Neural crest cell (in vitro differentiated cells): ENCODE results near the gene ARHGAP23. TPM values are rescaled to one million over a fixed set of nuclear protein-coding genes. Genes with fewer than 3 reads are reported as not detected.

Experiments used
- DNase-seq: peaks from one replicate; pipeline ENCODE4 v3.0.0; 2021; ENCODE audit warnings: low read depth, mixed read lengths, low spot score
- H3K27ac Mint-ChIP-seq: one replicate; pipeline ENCODE4 v1.8.0; 2021; ENCODE audit warnings: mild to moderate bottlenecking, mixed read lengths; ENCODE audit not compliant: unreplicated experiment
- H3K27me3 Mint-ChIP-seq: 2 replicates; pipeline ENCODE4 v1.8.0; 2021; ENCODE audit warnings: low read depth, mild to moderate bottlenecking, mixed read lengths
- H3K36me3 Mint-ChIP-seq: 2 replicates; pipeline ENCODE4 v1.8.0; 2021; ENCODE audit warnings: low read depth, mild to moderate bottlenecking, mixed read lengths
- H3K4me1 Mint-ChIP-seq: 2 replicates; pipeline ENCODE4 v1.8.0; 2021; ENCODE audit warnings: mixed read lengths
- H3K4me3 Mint-ChIP-seq: one replicate; pipeline ENCODE4 v1.8.0; 2021; ENCODE audit warnings: mild to moderate bottlenecking, mixed read lengths
- H3K9me3 Mint-ChIP-seq: 2 replicates; pipeline ENCODE4 v1.8.0; 2021; ENCODE audit warnings: mixed read lengths
- total RNA-seq: library from RNA; stranded (reverse); gene quantifications from 2 replicates; pipeline ENCODE4 v1.2.1, GENCODE V29; 2021
- TF ChIP-seq, protein P1 (sequence below): fragments of 200-600 bp; sonication (generic); conservative IDR thresholded peaks from 2 replicates; pipeline ENCODE4 v1.5.0; 2021; ENCODE audit warnings: antibody characterized with exemption, mild to moderate bottlenecking

ARHGAP23 gene
- total RNA-seq, 1 donor from 2014 or later = 30.0 TPM

GRCh38 chr17:38507436-38507835 is 79.2 kb downstream of the ARHGAP23 start:
- DNase-seq = no peak
- H3K36me3 Mint-ChIP-seq = peaks cover 9% of the 10 kb centered on the region

GRCh38 chr17:38507921-38508569 is 79.8 kb downstream of the ARHGAP23 start:
- peak overlapping the region; percentile 52 for H3K27ac Mint-ChIP-seq

More at GRCh38 chr17:38507436-38507835, 79.2 kb downstream of the ARHGAP23 start:
- Mint-ChIP-seq H3K4me3 (peak overlapping the region; percentile 69), H3K27ac (no peak overlapping the region), H3K27me3 (peaks cover 39% of the 10 kb centered on the region), H3K9me3 (no peaks in the 10 kb centered on the region), H3K4me1 (peaks cover 34% of the 10 kb centered on the region)
- TF ChIP-seq, protein P1, sequence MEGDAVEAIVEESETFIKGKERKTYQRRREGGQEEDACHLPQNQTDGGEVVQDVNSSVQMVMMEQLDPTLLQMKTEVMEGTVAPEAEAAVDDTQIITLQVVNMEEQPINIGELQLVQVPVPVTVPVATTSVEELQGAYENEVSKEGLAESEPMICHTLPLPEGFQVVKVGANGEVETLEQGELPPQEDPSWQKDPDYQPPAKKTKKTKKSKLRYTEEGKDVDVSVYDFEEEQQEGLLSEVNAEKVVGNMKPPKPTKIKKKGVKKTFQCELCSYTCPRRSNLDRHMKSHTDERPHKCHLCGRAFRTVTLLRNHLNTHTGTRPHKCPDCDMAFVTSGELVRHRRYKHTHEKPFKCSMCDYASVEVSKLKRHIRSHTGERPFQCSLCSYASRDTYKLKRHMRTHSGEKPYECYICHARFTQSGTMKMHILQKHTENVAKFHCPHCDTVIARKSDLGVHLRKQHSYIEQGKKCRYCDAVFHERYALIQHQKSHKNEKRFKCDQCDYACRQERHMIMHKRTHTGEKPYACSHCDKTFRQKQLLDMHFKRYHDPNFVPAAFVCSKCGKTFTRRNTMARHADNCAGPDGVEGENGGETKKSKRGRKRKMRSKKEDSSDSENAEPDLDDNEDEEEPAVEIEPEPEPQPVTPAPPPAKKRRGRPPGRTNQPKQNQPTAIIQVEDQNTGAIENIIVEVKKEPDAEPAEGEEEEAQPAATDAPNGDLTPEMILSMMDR = no peak

DNA sequence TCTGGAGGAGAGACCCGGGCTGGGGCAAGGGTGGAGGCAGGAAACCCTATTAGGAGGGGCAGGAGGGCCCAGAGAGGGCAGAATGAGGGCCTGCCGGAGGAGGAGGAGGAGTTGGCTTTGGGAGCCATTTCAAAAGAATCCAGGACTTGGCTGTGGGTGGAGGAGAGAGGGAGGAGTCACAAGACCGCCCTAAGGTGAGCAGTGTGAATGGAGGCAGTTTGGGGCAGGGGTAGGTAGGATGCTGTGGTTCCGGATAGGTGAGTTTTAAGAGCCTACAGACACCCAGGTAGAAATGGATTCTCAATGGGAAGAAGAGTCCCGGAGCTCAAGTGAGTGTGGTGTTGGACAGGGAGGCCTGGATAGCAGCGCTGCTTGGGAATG is 80.3 kb downstream of the ARHGAP23 start:
- no peaks in the 10 kb centered on the region for H3K9me3 Mint-ChIP-seq

More at GRCh38 chr17:38507921-38508569, 79.8 kb downstream of the ARHGAP23 start:
- Mint-ChIP-seq H3K36me3 (peaks cover 3% of the 10 kb centered on the region), H3K9me3 (no peaks in the 10 kb centered on the region), H3K4me3 (peak overlapping the region; percentile 69), H3K27me3 (peaks cover 43% of the 10 kb centered on the region), H3K4me1 (peaks cover 34% of the 10 kb centered on the region)
- TF ChIP-seq, protein P1 = no peak
- DNase-seq = no peak

DNA sequence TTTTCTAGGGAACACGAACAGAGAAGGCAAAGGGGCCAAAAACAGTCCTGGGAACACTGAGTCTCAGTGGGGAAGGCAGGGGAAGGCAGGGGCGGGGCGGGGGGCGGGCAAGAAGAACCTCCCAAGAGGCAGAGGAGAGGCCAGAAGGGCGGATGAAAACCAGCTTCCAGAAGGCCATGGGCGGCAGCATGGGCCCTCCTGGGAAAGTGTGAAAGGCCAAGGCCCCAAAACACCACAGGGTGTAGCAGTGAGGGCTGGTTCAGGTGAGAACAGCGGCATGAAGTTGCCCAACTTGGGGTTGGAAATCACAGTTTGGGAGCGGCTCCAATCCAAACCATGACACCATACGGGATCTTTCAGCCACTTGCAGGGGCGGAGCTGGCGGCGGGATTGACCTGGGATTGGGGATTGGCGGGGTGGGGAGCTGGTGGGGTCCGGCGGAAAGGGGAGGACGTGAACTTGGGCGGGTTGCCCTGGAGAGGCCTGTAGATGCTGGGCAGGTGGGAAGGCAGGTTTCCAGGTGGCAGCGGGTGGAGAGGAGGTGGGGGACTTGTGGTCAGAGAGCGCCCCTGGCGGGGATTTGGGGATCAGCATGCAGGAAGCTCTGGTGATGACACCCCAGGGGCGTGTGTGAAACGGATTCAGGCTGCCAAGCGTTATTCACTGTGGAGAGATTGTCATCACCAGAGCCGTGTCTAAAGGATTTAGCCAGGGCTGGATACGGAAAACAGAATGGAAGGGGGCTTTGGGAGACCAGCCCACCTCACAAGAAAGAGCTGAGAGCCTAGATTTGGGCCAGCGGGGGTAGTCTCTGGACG is 80.9 kb downstream of the ARHGAP23 start:
- Mint-ChIP-seq H3K4me1 (peaks cover 34% of the 10 kb centered on the region), H3K4me3 (peak overlapping the region; percentile 94), H3K27ac (peak overlapping the region; percentile 94), H3K9me3 (no peaks in the 10 kb centered on the region), H3K36me3 (no peaks in the 10 kb centered on the region), H3K27me3 (peaks cover 43% of the 10 kb centered on the region)
- TF ChIP-seq, protein P1 = peak; percentile 91
- DNase-seq = peak; percentile 81

More for the DNA sequence above, 80.3 kb downstream of the ARHGAP23 start:
- no peak overlapping the region for H3K27ac Mint-ChIP-seq
- H3K36me3 Mint-ChIP-seq = peaks cover 1% of the 10 kb centered on the region
- no peak for DNase-seq
- TF ChIP-seq, protein P1 = no peak
- H3K4me1 Mint-ChIP-seq = peaks cover 34% of the 10 kb centered on the region
- H3K4me3 Mint-ChIP-seq = peak overlapping the region; percentile 69
- H3K27me3 Mint-ChIP-seq = peaks cover 43% of the 10 kb centered on the region

DNA sequence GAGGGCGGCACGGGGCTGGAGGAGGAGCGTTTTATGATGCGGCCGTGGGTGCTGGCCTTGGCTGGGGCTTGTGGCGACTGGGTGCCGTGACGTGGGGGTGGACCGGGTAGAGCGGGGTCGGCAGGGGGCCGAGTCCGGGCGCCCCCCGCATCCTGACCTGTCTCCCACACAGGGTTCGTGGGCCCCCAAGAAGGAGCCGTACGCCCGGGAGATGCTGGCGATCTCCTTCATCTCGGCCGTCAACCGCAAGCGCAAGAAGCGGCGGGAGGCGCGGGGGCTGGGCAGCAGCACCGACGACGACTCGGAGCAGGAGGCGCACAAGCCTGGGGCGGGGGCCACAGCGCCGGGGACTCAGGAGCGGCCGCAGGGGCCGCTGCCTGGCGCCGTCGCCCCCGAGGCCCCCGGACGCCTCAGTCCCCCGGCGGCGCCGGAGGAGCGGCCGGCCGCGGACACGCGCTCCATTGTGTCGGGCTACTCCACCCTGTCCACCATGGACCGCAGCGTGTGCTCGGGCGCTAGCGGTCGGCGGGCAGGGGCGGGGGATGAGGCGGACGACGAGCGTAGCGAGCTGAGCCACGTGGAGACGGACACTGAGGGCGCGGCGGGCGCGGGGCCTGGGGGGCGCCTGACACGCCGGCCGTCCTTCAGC is 81.6 kb downstream of the ARHGAP23 start:
- H3K27me3 Mint-ChIP-seq = peaks cover 43% of the 10 kb centered on the region
- no peaks in the 10 kb centered on the region for H3K9me3 Mint-ChIP-seq
- TF ChIP-seq, protein P1 = no peak
- H3K36me3 Mint-ChIP-seq = no peaks in the 10 kb centered on the region
- peak overlapping the region; percentile 94 for H3K4me3 Mint-ChIP-seq
- H3K27ac Mint-ChIP-seq = peak overlapping the region; percentile 94
- peaks cover 34% of the 10 kb centered on the region for H3K4me1 Mint-ChIP-seq
- peak; percentile 33 for DNase-seq
